Fibroblast of mammary gland (primary cell): ENCODE results near the gene PARD3B.

ENCODE experiments used
- DNase-seq: peaks from one replicate; pipeline ENCODE4 v3.0.0-alpha.2; 2010; ENCODE audit warnings: low read depth
- H3K4me3 ChIP-seq: 2 replicates; pipeline ENCODE4 v1.5.1; 2011; ENCODE audit warnings: low read depth, mild to moderate bottlenecking, low read length, moderate library complexity; ENCODE audit not compliant: control insufficient read depth
- CTCF ChIP-seq: conservative IDR thresholded peaks from 2 replicates; pipeline ENCODE4 v1.5.1; 2011; ENCODE audit warnings: low read depth, low read length, inconsistent platforms; ENCODE audit not compliant: control insufficient read depth, insufficient read depth

The PARD3B gene

GRCh38 chr2:205656941-205657340 lies 1111.7 kb downstream of the PARD3B start:
- no peak for TF ChIP-seq CTCF

GRCh38 chr2:205657579-205657978 lies 1112.3 kb downstream of the PARD3B start:
- peak; percentile 92 for DNase-seq
- TF ChIP-seq CTCF, result no peak

More at GRCh38 chr2:205656941-205657340, 1111.7 kb downstream of the PARD3B start:
- no peak for DNase-seq
- H3K4me3 ChIP-seq, result no peak overlapping the region

GRCh38 chr2:205658068-205658467 lies 1112.8 kb downstream of the PARD3B start:
- no peak for DNase-seq
- H3K4me3 ChIP-seq, result no peak overlapping the region
- no peak for TF ChIP-seq CTCF

More at GRCh38 chr2:205657579-205657978, 1112.3 kb downstream of the PARD3B start:
- no peak overlapping the region for H3K4me3 ChIP-seq

- DNase-seq, result no peak
Observed at GRCh38 chr2:205658572-205658971, 1113.3 kb downstream of the PARD3B start.

GRCh38 chr2:205659922-205660321 lies 1114.6 kb downstream of the PARD3B start:
- DNase-seq, result no peak
- H3K4me3 ChIP-seq, result no peak overlapping the region
- no peak for TF ChIP-seq CTCF

More at GRCh38 chr2:205658572-205658971, 1113.3 kb downstream of the PARD3B start:
- no peak for TF ChIP-seq CTCF
- H3K4me3 ChIP-seq, result no peak overlapping the region

- H3K4me3 ChIP-seq, result no peak overlapping the region
- peak; percentile 97 for DNase-seq
- no peak for TF ChIP-seq CTCF
Observed at GRCh38 chr2:205660521-205661124, 1115.3 kb downstream of the PARD3B start.
